Esophagus mucosa (tissue), 1 donor: ENCODE data around the gene GPS1. TPM values are rescaled to one million over a fixed set of nuclear protein-coding genes. Genes with fewer than 3 reads are reported as not detected.
"Not testable (repeated sequence)": the region's sequence is repeated elsewhere in the genome, so short reads cannot be mapped to it uniquely, and the experiment has no call there.

Source experiments
- ATAC-seq: fragments of 200-7000 bp; cut with Tn5 transposase; one replicate; pipeline ENCODE4 v1.9.1; 2020
- total RNA-seq: library from RNA; stranded (reverse); gene quantifications from one replicate; pipeline ENCODE4 v1.2.4, GENCODE V29; 2023
- donor health status: DM: yes; HTN: yes; CAD: no.

The GPS1 gene
- total RNA-seq, 1 donor from 2014 or later: 59.3 TPM

DNA sequence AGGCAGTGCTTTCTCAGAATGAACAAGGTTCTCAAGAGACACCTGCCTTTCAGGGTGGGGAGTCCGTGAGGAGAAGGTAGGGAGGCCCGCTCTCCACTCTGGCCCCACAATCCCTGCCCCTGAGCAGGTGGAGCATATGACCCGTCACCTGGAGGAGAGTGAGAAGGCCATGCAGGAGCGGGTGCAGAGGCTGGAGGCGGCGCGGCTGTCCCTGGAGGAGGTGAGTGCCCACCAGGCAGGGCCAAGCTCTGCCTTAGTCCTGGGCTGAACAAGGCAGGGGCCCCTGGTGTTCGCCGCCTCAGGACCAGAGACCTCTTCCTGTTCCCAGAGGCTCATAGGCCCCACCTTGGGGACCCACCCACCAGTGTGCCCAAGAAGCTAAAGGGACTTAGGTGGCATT, 22.7 kb upstream of the GPS1 start:
- no peak for ATAC-seq

DNA sequence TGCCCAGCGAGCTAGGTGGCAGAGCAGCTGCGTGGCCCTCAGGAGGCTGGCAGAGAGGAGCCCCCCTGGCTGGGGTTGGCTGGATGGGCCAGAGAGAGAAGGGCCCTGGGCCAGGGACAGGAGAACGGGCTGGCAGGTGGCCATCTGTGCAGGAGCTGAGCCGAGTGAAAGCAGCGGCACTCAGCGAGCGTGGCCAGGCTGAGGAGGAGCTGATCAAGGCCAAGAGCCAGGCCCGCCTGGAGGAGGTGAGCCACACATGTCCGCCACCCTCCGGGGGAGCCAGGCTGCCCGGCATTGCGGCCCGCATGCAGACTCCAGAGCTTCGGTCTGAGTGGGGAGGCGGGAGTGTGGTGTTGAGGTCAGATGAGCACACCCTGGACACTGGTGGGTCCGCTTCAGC, 22.3 kb upstream of the GPS1 start:
- ATAC-seq: no peak

GRCh38 chr17:82029990-82030469, 21.7 kb upstream of the GPS1 start:
- no peak for ATAC-seq

- ATAC-seq: peak; percentile 74
These were observed 21.0 kb upstream of the GPS1 start for GRCh38 chr17:82030470-82031302.

- no peak for ATAC-seq
These were observed 20.3 kb upstream of the GPS1 start, which contains the start of gene RAC3 for GRCh38 chr17:82031303-82031884. RAC3 (plus strand) TSS chr17:82031678; CDS start chr17:82031762, 84 bp downstream.

GRCh38 chr17:82031885-82032627, 19.6 kb upstream of the GPS1 start:
- peak; percentile 54 for ATAC-seq

DNA sequence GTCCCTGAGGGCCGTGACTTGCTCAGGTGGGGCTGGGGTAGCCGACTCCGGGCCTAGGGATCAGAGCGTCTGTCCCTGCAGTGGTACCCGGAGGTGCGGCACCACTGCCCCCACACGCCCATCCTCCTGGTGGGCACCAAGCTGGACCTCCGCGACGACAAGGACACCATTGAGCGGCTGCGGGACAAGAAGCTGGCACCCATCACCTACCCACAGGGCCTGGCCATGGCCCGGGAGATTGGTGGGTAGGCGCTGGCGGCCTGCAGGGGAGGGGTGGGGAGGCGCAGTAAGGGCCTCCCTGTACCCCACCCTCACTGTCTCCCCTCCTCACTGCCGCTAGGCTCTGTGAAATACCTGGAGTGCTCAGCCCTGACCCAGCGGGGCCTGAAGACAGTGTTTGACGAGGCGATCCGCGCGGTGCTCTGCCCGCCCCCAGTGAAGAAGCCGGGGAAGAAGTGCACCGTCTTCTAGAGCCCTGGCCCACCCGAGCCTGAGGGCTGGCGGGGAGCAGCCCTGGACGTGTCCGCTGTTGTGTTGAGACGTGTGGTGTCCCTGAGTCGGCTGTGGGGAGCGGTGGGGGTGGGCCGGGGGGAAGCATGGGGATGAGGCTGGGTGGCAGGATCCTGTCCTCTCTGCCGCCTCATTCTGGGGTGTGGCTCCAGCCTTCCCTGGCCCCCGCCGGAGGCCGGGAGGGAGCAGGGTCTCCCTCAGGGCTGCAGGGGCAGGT, 18.2 kb upstream of the GPS1 start:
- ATAC-seq: no peak

DNA sequence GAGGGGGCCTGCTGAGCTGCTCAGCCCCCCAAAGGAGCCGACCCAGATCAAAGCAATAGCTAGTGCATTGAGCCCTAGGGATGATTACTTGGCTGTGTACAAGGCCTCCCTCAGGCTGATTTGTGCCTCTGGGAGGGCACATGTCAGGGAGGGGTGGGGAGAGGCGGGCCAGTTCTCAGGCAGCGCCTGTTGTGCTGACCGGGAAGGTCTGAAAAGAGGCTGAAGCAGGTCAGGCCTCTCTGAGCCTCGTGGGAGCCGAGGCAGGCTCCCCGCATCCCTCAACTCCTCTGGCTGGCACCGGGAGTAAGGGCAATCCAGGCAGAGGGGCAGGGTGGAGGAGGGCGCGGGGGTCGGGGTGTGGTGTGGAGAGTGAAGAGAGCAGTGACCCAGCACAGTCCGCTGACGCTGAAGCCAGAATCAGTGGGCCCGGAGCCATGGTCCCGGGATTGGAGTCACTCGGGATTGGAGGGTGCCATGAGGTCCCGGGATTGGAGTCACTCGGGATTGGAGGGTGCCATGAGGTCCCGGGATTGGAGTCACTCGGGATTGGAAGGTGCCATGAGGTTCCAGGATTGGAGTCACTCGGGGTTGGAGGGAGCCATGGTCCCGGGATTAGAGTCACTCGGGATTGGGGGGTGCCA, 17.2 kb upstream of the GPS1 start:
- ATAC-seq: no peak

GRCh38 chr17:82035488-82035887, 16.2 kb upstream of the GPS1 start:
- ATAC-seq: no peak

GRCh38 chr17:82035956-82036633, 15.6 kb upstream of the GPS1 start:
- ATAC-seq: no peak

DNA sequence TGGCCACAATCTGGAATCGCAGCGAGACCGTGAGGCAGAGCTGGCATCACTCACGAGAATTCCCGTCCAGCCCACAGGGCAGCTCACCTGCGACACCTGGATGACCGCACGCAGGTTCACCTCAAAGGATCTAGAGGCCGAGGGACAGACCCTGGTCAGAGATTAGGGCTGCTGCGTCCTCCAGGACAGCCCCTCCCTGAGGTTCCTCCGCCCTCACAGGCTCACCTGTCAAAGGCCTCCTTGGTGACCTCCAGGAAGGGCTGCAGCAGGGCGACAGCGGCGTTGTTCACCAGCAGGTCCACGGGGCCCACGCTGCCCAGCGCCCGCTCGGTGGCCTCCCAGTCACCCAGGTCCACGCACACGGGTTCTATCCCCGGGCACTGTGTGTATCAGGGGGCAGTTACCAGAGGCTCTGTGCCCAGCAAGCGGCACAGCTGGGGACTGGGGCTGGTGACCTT, 15.0 kb upstream of the GPS1 start:
- ATAC-seq: peak; percentile 2

GRCh38 chr17:82037092-82037888, 14.4 kb upstream of the GPS1 start, which contains the start of gene DCXR:
DCXR (minus strand) TSS chr17:82037697; CDS start chr17:82037682, 15 bp downstream.
- peak; percentile 92 for ATAC-seq

GRCh38 chr17:82037889-82038195, 13.9 kb upstream of the GPS1 start:
- ATAC-seq: no peak

- not testable (repeated sequence) for ATAC-seq
These were observed 12.8 kb upstream of the GPS1 start for GRCh38 chr17:82038796-82039409.

DNA sequence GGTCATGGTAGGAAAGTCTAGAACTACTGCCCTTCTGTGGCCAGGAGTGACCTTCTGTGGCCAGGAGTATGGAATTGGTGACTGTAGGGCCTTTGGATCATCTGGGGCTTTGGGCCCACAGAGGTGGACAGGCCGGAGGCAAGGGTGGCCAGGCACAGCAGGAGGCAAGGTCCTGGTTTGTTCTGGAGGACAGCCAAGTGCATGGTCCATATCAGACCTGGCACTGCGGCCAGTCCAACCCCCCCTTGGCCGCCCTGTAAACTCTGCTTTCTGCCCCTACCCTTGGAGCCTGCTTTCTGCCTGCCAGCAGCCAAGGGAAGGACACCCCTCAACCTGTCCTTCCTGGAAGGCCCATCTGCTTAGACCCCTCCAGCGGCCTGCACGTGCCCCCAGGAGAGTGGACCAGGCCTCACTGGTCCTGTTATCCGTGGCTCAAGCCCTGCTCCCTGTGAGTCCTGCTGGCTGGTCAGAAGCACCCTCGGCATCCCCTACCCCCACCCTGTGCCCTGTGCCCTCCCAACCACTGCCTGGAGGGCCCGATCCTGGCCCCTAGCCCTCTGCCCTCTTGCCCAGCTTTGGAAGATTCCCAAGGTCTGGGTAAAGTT, 11.9 kb upstream of the GPS1 start:
- ATAC-seq: no peak

DNA sequence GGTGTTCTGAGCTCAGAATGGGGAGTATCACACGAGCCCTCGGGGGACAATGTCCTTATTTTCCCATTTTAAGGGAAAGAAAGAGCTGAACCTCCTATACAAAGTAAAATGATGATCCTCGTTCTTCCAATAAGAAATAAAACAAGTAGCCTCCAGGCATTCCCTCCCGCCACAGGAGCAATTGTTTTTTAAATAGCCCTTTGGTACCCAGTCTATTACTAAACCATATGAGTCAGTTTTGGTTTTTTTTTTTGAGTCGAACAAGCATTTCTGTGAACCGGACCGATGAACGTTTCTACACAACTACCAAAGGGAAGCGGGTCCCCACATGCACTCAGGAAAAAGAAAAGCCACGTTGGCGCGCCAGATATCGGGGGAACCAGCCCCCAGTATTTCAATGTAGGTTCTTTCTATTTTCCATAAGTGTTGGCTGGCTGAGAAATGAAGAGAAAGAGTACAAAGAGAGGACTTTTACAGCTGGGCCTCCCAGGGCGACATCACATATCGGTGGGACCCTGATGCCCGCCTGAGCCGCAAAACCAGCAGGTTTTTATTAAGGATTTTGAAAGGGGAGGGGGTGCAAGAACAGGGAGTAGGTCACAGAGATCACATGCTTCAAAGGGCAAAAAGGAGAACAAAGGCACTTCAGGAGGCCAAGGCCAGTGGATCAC, 10.4 kb upstream of the GPS1 start:
- ATAC-seq: no peak

GRCh38 chr17:82042649-82043048, 9.0 kb upstream of the GPS1 start:
- peak; percentile 13 for ATAC-seq

- ATAC-seq: no peak
These were observed 8.2 kb upstream of the GPS1 start for GRCh38 chr17:82043507-82043906.

DNA sequence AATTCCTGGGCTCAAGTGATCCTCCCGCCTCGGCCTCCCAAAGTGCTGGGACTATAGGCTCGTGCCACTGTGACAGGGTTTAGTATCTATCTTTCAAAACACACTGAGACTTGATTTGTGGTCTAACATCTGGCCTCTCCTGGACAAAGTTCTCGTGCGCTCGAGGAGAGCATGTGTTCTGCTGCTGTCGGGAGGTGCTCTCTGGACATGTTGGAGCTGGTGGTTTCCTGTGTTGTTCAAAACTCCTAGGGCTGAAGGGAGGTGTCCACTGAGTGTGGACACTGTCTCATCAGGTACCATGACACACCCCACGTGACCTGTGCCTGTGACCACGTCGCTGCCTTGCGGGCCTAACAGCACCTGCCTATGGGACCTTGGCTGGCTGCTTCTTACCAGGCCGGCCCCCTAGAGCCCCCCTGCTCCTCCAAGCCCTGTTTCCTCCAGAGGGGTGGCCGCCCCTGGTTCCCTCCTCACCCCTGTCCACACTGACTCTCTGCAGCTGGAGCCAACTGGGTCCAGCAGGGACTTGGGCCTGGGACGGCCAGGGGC, 5.7 kb upstream of the GPS1 start:
- ATAC-seq: no peak
